GM12891 (cell line): ENCODE data around the gene NISCH.

ENCODE experiments used
- POLR2A ChIP-seq: IDR thresholded peaks from 2 replicates; pipeline ENCODE4 v1.6.1; 2011; ENCODE audit warnings: low read depth, low read length, control low read depth
- POLR2AphosphoS5 ChIP-seq: IDR thresholded peaks from 2 replicates; pipeline ENCODE4 v1.6.1; 2011; ENCODE audit warnings: low read depth, low read length, control low read depth
- POU2F2 ChIP-seq: IDR thresholded peaks from 2 replicates; pipeline ENCODE4 v1.6.1; 2011; ENCODE audit warnings: low read depth, mild to moderate bottlenecking, control low read depth, low read length, moderate library complexity
- SPI1 ChIP-seq: IDR thresholded peaks from 2 replicates; pipeline ENCODE4 v1.6.1; 2011; ENCODE audit warnings: low read depth, low read length, control low read depth
- TAF1 ChIP-seq: IDR thresholded peaks from 2 replicates; pipeline ENCODE4 v1.6.1; 2011; ENCODE audit warnings: low read depth, low read length, control low read depth

DNA sequence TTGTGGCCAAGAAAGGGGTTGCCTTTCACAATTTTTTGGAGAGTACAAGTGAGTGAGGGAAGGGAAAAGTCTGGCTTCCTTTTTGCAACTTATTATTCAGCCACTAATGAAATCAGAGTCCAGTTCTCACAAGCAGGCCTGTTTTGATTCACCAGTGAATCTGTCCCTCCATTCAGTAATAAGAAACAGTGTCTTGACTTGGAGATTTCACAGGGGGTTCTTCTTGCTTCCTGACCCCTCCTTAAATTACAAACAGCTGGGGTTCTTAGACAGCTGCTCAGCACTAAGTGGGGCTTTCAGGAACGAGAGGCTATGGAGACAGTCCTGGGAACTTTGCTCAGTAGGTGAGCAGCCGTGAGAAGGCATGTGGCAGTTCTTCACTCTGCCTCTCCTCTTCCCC is 35.0 kb upstream of the NISCH start:
- no peak for TF ChIP-seq POLR2AphosphoS5
- no peak for TF ChIP-seq SPI1
- TF ChIP-seq TAF1, result no peak
- no peak for TF ChIP-seq POLR2A
- no peak for TF ChIP-seq POU2F2
